Measurements from ENCODE around the gene TEX14. TPM values are rescaled to one million over a fixed set of nuclear protein-coding genes. Genes with fewer than 3 reads are reported as not detected.

TEX14 gene
- total and polyA plus RNA-seq, 5 donors from 2014 or later: 0.05 to 1.8 (median 0.37) TPM; not detected in 2

GRCh38 chr17:58576679-58577367, 115.0 kb downstream of the TEX14 start:
- Histone ChIP-seq H3K27ac (ENCODE audit: insufficient read depth, low read length, poor library complexity, severe bottlenecking) (no peak overlapping the region), H3K9me3 (ENCODE audit: control insufficient read depth in 2 of 2, low read length in 2 of 2) (no peaks in the 10 kb centered on the region), H3K4me1 (ENCODE audit: control insufficient read depth, insufficient read depth, low read length, poor library complexity, severe bottlenecking) (peaks cover 4% of the 10 kb centered on the region), H3K4me3 (ENCODE audit: low read depth, low read length) (no peak overlapping the region), H3K27me3 (ENCODE audit: control insufficient read depth, insufficient read depth, low read length) (no peaks in the 10 kb centered on the region), H3K36me3 (ENCODE audit: control insufficient read depth, insufficient read depth, low read length) (no peaks in the 10 kb centered on the region)
- H3K27ac Mint-ChIP-seq: no peak overlapping the region
- H3K9me3 Mint-ChIP-seq: no peaks in the 10 kb centered on the region
- peaks cover 15% of the 10 kb centered on the region for H3K27me3 Mint-ChIP-seq
- DNase-seq: no peak
- H3K36me3 Mint-ChIP-seq: no peaks in the 10 kb centered on the region
- ATAC-seq (ENCODE audit: low read depth in 2 of 2): no peak
- H3K4me3 Mint-ChIP-seq: no peak overlapping the region
- H3K4me1 Mint-ChIP-seq: peaks cover 0 to 2% (median under 1%) of the 10 kb centered on the region in 4 donors

DNA sequence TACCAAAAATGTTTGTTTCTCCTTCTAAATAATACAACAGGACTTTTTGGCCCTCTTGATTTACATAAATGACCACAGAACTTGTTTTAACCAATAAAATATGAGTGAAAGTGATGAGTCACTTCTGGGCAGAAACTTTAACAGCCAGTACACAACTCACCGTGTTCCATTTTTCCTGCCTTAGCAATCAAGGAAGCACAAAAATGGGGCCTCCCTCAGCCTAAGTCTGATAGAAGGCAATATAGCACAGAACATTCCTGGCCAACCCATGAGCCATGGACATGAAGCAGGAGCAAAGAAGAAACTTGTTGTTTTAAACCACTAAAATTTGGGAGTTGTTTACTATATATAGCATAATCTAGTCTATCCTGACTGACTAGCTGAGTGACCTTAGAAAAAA, 116.3 kb downstream of the TEX14 start:
- Mint-ChIP-seq H3K27me3 (peaks cover 15% of the 10 kb centered on the region), H3K9me3 (no peaks in the 10 kb centered on the region), H3K4me3 (no peak overlapping the region), H3K4me1 (peaks cover 0 to 2% (median under 1%) of the 10 kb centered on the region in 4 donors), H3K36me3 (no peaks in the 10 kb centered on the region), H3K27ac (no peak overlapping the region)
- Histone ChIP-seq H3K27me3 (ENCODE audit: control insufficient read depth, insufficient read depth, low read length) (no peaks in the 10 kb centered on the region), H3K4me1 (ENCODE audit: control insufficient read depth, insufficient read depth, low read length, poor library complexity, severe bottlenecking) (peaks cover 4% of the 10 kb centered on the region), H3K36me3 (ENCODE audit: control insufficient read depth, insufficient read depth, low read length) (no peaks in the 10 kb centered on the region), H3K9me3 (ENCODE audit: control insufficient read depth in 2 of 2, low read length in 2 of 2) (no peaks in the 10 kb centered on the region), H3K27ac (ENCODE audit: insufficient read depth, low read length, poor library complexity, severe bottlenecking) (no peak overlapping the region), H3K4me3 (ENCODE audit: low read depth, low read length) (no peak overlapping the region)
- DNase-seq: no peak
- no peak for ATAC-seq (ENCODE audit: low read depth in 2 of 2)

DNA sequence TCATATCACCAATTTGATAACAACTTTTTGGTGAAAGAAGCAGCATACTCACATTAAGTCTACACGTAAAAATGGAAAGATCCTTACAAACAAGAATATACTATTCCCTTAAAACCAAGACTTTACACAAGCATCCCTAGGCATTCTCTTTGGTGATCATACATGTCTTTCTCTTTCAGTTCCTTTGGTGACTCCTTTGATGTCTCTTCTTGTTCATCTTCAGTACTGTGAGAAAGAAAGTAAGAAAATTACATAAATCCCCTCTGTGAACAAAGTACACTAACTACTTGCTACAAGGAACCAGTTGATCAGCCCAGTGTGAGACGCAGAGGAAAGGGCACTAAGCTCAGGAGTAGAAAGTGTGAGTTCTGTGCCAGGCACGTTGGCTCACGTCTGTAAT, 117.8 kb downstream of the TEX14 start:
- Histone ChIP-seq H3K4me3 (ENCODE audit: low read depth, low read length) (no peak overlapping the region), H3K4me1 (ENCODE audit: control insufficient read depth, insufficient read depth, low read length, poor library complexity, severe bottlenecking) (peaks cover 4% of the 10 kb centered on the region), H3K27ac (ENCODE audit: insufficient read depth, low read length, poor library complexity, severe bottlenecking) (no peak overlapping the region), H3K9me3 (ENCODE audit: control insufficient read depth in 2 of 2, low read length in 2 of 2) (no peaks in the 10 kb centered on the region), H3K36me3 (ENCODE audit: control insufficient read depth, insufficient read depth, low read length) (no peaks in the 10 kb centered on the region), H3K27me3 (ENCODE audit: control insufficient read depth, insufficient read depth, low read length) (no peaks in the 10 kb centered on the region)
- Mint-ChIP-seq H3K27ac (no peak overlapping the region), H3K4me1 (peaks cover 0 to 2% (median under 1%) of the 10 kb centered on the region in 4 donors), H3K27me3 (peaks cover 6% of the 10 kb centered on the region), H3K4me3 (no peak overlapping the region), H3K36me3 (no peaks in the 10 kb centered on the region), H3K9me3 (no peaks in the 10 kb centered on the region)
- ATAC-seq (ENCODE audit: low read depth in 2 of 2): no peak
- no peak for DNase-seq

- Mint-ChIP-seq H3K36me3 (no peaks in the 10 kb centered on the region), H3K4me3 (no peak overlapping the region), H3K4me1 (peaks cover 0 to 2% (median 0%) of the 10 kb centered on the region in 4 donors), H3K27me3 (no peaks in the 10 kb centered on the region), H3K9me3 (no peaks in the 10 kb centered on the region), H3K27ac (no peak overlapping the region)
- H3K27ac ChIP-seq (ENCODE audit: insufficient read depth, low read length, poor library complexity, severe bottlenecking): no peak overlapping the region
- ATAC-seq (ENCODE audit: low read depth in 2 of 2): no peak
- H3K9me3 ChIP-seq (ENCODE audit: control insufficient read depth in 2 of 2, low read length in 2 of 2): no peaks in the 10 kb centered on the region
- H3K4me3 ChIP-seq (ENCODE audit: low read depth, low read length): no peak overlapping the region
- no peaks in the 10 kb centered on the region for H3K27me3 ChIP-seq (ENCODE audit: control insufficient read depth, insufficient read depth, low read length)
- no peaks in the 10 kb centered on the region for H3K36me3 ChIP-seq (ENCODE audit: control insufficient read depth, insufficient read depth, low read length)
- DNase-seq: no peak
- H3K4me1 ChIP-seq (ENCODE audit: control insufficient read depth, insufficient read depth, low read length, poor library complexity, severe bottlenecking): peaks cover 4% of the 10 kb centered on the region
These were observed 119.0 kb downstream of the TEX14 start for GRCh38 chr17:58572846-58573245.

DNA sequence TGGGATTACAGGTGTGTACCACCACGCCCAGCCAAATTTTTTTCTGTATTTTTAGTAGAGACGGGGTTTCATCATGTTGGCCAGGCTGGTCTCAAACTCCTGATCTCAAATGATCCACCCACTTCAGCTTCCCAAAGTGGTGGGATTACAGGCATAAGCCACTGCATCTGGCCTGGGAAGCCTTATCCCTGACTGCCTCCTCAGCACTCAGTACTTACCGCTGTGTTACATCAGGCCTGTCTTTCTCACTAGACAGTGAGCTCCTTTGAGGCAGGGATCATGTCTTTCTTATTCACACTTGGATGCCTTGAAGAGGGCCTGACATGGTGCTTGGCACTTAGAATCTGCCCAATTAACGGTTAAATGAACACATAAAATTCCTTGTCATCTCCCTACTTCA, 121.1 kb downstream of the TEX14 start:
- Histone ChIP-seq H3K27me3 (ENCODE audit: control insufficient read depth, insufficient read depth, low read length) (no peaks in the 10 kb centered on the region), H3K27ac (ENCODE audit: insufficient read depth, low read length, poor library complexity, severe bottlenecking) (no peak overlapping the region), H3K4me3 (ENCODE audit: low read depth, low read length) (no peak overlapping the region), H3K4me1 (ENCODE audit: control insufficient read depth, insufficient read depth, low read length, poor library complexity, severe bottlenecking) (no peaks in the 10 kb centered on the region), H3K36me3 (ENCODE audit: control insufficient read depth, insufficient read depth, low read length) (no peaks in the 10 kb centered on the region), H3K9me3 (ENCODE audit: control insufficient read depth in 2 of 2, low read length in 2 of 2) (no peaks in the 10 kb centered on the region)
- H3K4me3 Mint-ChIP-seq: no peak overlapping the region
- H3K27me3 Mint-ChIP-seq: no peaks in the 10 kb centered on the region
- H3K27ac Mint-ChIP-seq: no peak overlapping the region
- H3K4me1 Mint-ChIP-seq: no peaks in the 10 kb centered on the region
- no peaks in the 10 kb centered on the region for H3K9me3 Mint-ChIP-seq
- no peaks in the 10 kb centered on the region for H3K36me3 Mint-ChIP-seq
- ATAC-seq (ENCODE audit: low read depth in 2 of 2) (no peak), DNase-seq (no peak)

GRCh38 chr17:58569196-58569595, 122.6 kb downstream of the TEX14 start:
- Mint-ChIP-seq H3K27ac (no peak overlapping the region), H3K36me3 (no peaks in the 10 kb centered on the region), H3K27me3 (no peaks in the 10 kb centered on the region), H3K4me3 (no peak overlapping the region), H3K4me1 (no peaks in the 10 kb centered on the region), H3K9me3 (no peaks in the 10 kb centered on the region)
- no peak overlapping the region for H3K27ac ChIP-seq (ENCODE audit: insufficient read depth, low read length, poor library complexity, severe bottlenecking)
- DNase-seq (no peak), ATAC-seq (ENCODE audit: low read depth in 2 of 2) (no peak)
- no peaks in the 10 kb centered on the region for H3K9me3 ChIP-seq (ENCODE audit: control insufficient read depth in 2 of 2, low read length in 2 of 2)
- no peaks in the 10 kb centered on the region for H3K27me3 ChIP-seq (ENCODE audit: control insufficient read depth, insufficient read depth, low read length)
- no peaks in the 10 kb centered on the region for H3K36me3 ChIP-seq (ENCODE audit: control insufficient read depth, insufficient read depth, low read length)
- no peak overlapping the region for H3K4me3 ChIP-seq (ENCODE audit: low read depth, low read length)
- H3K4me1 ChIP-seq (ENCODE audit: control insufficient read depth, insufficient read depth, low read length, poor library complexity, severe bottlenecking): no peaks in the 10 kb centered on the region

- H3K4me1 ChIP-seq (ENCODE audit: control insufficient read depth, insufficient read depth, low read length, poor library complexity, severe bottlenecking): no peaks in the 10 kb centered on the region
- Mint-ChIP-seq H3K36me3 (no peaks in the 10 kb centered on the region), H3K4me1 (no peaks in the 10 kb centered on the region), H3K27me3 (no peaks in the 10 kb centered on the region), H3K4me3 (no peak overlapping the region), H3K9me3 (no peaks in the 10 kb centered on the region), H3K27ac (no peak overlapping the region)
- H3K27ac ChIP-seq (ENCODE audit: insufficient read depth, low read length, poor library complexity, severe bottlenecking): no peak overlapping the region
- H3K36me3 ChIP-seq (ENCODE audit: control insufficient read depth, insufficient read depth, low read length): no peaks in the 10 kb centered on the region
- DNase-seq (no peak), ATAC-seq (ENCODE audit: low read depth in 2 of 2) (no peak)
- no peaks in the 10 kb centered on the region for H3K9me3 ChIP-seq (ENCODE audit: control insufficient read depth in 2 of 2, low read length in 2 of 2)
- H3K27me3 ChIP-seq (ENCODE audit: control insufficient read depth, insufficient read depth, low read length): no peaks in the 10 kb centered on the region
- H3K4me3 ChIP-seq (ENCODE audit: low read depth, low read length): no peak overlapping the region
These were observed 123.6 kb downstream of the TEX14 start for GRCh38 chr17:58568044-58568799.
